T-helper 17 cell (primary cell): Measurements from ENCODE around the gene ZBTB38. TPM values are rescaled to one million over a fixed set of nuclear protein-coding genes. Genes with fewer than 3 reads are reported as not detected.
A peak's percentile ranks its signal among the peaks of the same experiment; 100 is the strongest.

Experiments used
- ATAC-seq: fragments of 150-1000 bp; cut with Tn5 transposase; 2 replicates; pipeline ENCODE4 v1.10.0; 2021; ENCODE audit warnings: mild to moderate bottlenecking, moderate library complexity
- DNase-seq, 3 donors: peaks; one replicate each; pipeline versions ENCODE4 v3.0.0 to v3.0.0-alpha.2; 2020 to 2021
- H3K9me3 ChIP-seq: one replicate; pipeline ENCODE4 v1.7.0; 2013; ENCODE audit warnings: low read length, mild to moderate bottlenecking; ENCODE audit not compliant: control insufficient read depth, poor library complexity, severe bottlenecking
- H3K27ac Mint-ChIP-seq: one replicate; pipeline ENCODE4 v1.8.0; 2022; ENCODE audit warnings: mild to moderate bottlenecking, moderate library complexity, mixed read lengths
- H3K27me3 Mint-ChIP-seq: one replicate; pipeline ENCODE4 v1.8.0; 2022; ENCODE audit warnings: mixed read lengths
- H3K36me3 Mint-ChIP-seq: one replicate; pipeline ENCODE4 v1.8.0; 2022; ENCODE audit warnings: low read depth, mixed read lengths
- H3K4me1 Mint-ChIP-seq: one replicate; pipeline ENCODE4 v1.8.0; 2022; ENCODE audit warnings: mild to moderate bottlenecking, mixed read lengths
- H3K4me3 Mint-ChIP-seq: one replicate; pipeline ENCODE4 v1.8.0; 2022; ENCODE audit warnings: mild to moderate bottlenecking, moderate library complexity, mixed read lengths
- total RNA-seq, 4 donors: library from RNA in 2 of 4; stranded (reverse) in 2 of 4; gene quantifications; one replicate each; pipeline ENCODE4 v1.2.3 and lab custom pipeline; 2022 to 2026

ZBTB38 gene
- total RNA-seq, 2 donors from 2014 or later, result 51.6 to 54.0 TPM

GRCh38 chr3:141401573-141402475, 33.5 kb downstream of the ZBTB38 start:
- peak in 2 of 3 donors; percentile 26 to 56 for DNase-seq
- peak overlapping the region; percentile 91 for H3K27ac Mint-ChIP-seq
- H3K9me3 ChIP-seq, result no peaks in the 10 kb centered on the region
- peaks cover 44% of the 10 kb centered on the region for H3K4me1 Mint-ChIP-seq
- peak overlapping the region; percentile 89 for H3K4me3 Mint-ChIP-seq
- H3K27me3 Mint-ChIP-seq, result no peaks in the 10 kb centered on the region
- ATAC-seq, result peak; percentile 79
- peaks cover 14% of the 10 kb centered on the region for H3K36me3 Mint-ChIP-seq

- H3K9me3 ChIP-seq, result no peaks in the 10 kb centered on the region
- peak; percentile 30 to 48 (median 37) for DNase-seq
- Mint-ChIP-seq H3K4me1 (peaks cover 44% of the 10 kb centered on the region), H3K4me3 (peak overlapping the region; percentile 89), H3K27ac (peak overlapping the region; percentile 98), H3K36me3 (peaks cover 14% of the 10 kb centered on the region), H3K27me3 (no peaks in the 10 kb centered on the region)
- ATAC-seq, result peak; percentile 69
These were observed 34.3 kb downstream of the ZBTB38 start for GRCh38 chr3:141402476-141403171.

GRCh38 chr3:141403576-141403975, 35.3 kb downstream of the ZBTB38 start:
- H3K9me3 ChIP-seq, result no peaks in the 10 kb centered on the region
- DNase-seq (no peak), ATAC-seq (no peak)
- H3K27me3 Mint-ChIP-seq, result no peaks in the 10 kb centered on the region
- H3K4me3 Mint-ChIP-seq, result peak overlapping the region; percentile 75
- H3K27ac Mint-ChIP-seq, result peak overlapping the region; percentile 98
- peaks cover 47% of the 10 kb centered on the region for H3K4me1 Mint-ChIP-seq
- peaks cover 14% of the 10 kb centered on the region for H3K36me3 Mint-ChIP-seq

GRCh38 chr3:141405025-141405424, 36.7 kb downstream of the ZBTB38 start:
- DNase-seq, result no peak
- Mint-ChIP-seq H3K36me3 (peaks cover 14% of the 10 kb centered on the region), H3K4me3 (no peak overlapping the region), H3K27me3 (no peaks in the 10 kb centered on the region), H3K27ac (peak overlapping the region; percentile 98), H3K4me1 (peaks cover 46% of the 10 kb centered on the region)
- ATAC-seq, result no peak
- H3K9me3 ChIP-seq, result no peaks in the 10 kb centered on the region

GRCh38 chr3:141405591-141405990, 37.3 kb downstream of the ZBTB38 start:
- peaks cover 49% of the 10 kb centered on the region for H3K4me1 Mint-ChIP-seq

GRCh38 chr3:141406265-141406664, 38.0 kb downstream of the ZBTB38 start:
- peak overlapping the region; percentile 98 for H3K27ac Mint-ChIP-seq
- no peak for DNase-seq
- no peaks in the 10 kb centered on the region for H3K9me3 ChIP-seq
- peaks cover 14% of the 10 kb centered on the region for H3K36me3 Mint-ChIP-seq
- H3K4me3 Mint-ChIP-seq, result peak overlapping the region; percentile 51
- peaks cover 51% of the 10 kb centered on the region for H3K4me1 Mint-ChIP-seq
- no peaks in the 10 kb centered on the region for H3K27me3 Mint-ChIP-seq
- ATAC-seq, result no peak

More at GRCh38 chr3:141405591-141405990, 37.3 kb downstream of the ZBTB38 start:
- no peaks in the 10 kb centered on the region for H3K9me3 ChIP-seq
- DNase-seq, result no peak
- ATAC-seq, result no peak
- Mint-ChIP-seq H3K27me3 (no peaks in the 10 kb centered on the region), H3K27ac (peak overlapping the region; percentile 98), H3K36me3 (peaks cover 14% of the 10 kb centered on the region), H3K4me3 (peak overlapping the region; percentile 19)

- Mint-ChIP-seq H3K27ac (peak overlapping the region; percentile 98), H3K4me1 (peaks cover 54% of the 10 kb centered on the region), H3K27me3 (no peaks in the 10 kb centered on the region), H3K4me3 (no peak overlapping the region), H3K36me3 (peaks cover 14% of the 10 kb centered on the region)
- no peak for ATAC-seq
- H3K9me3 ChIP-seq, result no peaks in the 10 kb centered on the region
- DNase-seq, result no peak
These were observed 38.7 kb downstream of the ZBTB38 start for GRCh38 chr3:141407047-141407446.

GRCh38 chr3:141407825-141408224, 39.5 kb downstream of the ZBTB38 start:
- peaks cover 60% of the 10 kb centered on the region for H3K4me1 Mint-ChIP-seq
- peak overlapping the region; percentile 98 for H3K27ac Mint-ChIP-seq
- H3K9me3 ChIP-seq, result no peaks in the 10 kb centered on the region
- H3K36me3 Mint-ChIP-seq, result peaks cover 14% of the 10 kb centered on the region
- no peak overlapping the region for H3K4me3 Mint-ChIP-seq
- no peaks in the 10 kb centered on the region for H3K27me3 Mint-ChIP-seq
- ATAC-seq (no peak), DNase-seq (no peak)

GRCh38 chr3:141408596-141408995, 40.3 kb downstream of the ZBTB38 start:
- peaks cover 14% of the 10 kb centered on the region for H3K36me3 Mint-ChIP-seq
- no peaks in the 10 kb centered on the region for H3K27me3 Mint-ChIP-seq
- peak overlapping the region; percentile 98 for H3K27ac Mint-ChIP-seq
- no peak overlapping the region for H3K4me3 Mint-ChIP-seq
- peaks cover 63% of the 10 kb centered on the region for H3K4me1 Mint-ChIP-seq
- H3K9me3 ChIP-seq, result no peaks in the 10 kb centered on the region
- no peak for DNase-seq
- ATAC-seq, result no peak

- H3K9me3 ChIP-seq, result no peaks in the 10 kb centered on the region
- Mint-ChIP-seq H3K27ac (peak overlapping the region; percentile 98), H3K4me3 (peak overlapping the region; percentile 43)
These were observed 41.6 kb downstream of the ZBTB38 start for GRCh38 chr3:141409940-141410241.

GRCh38 chr3:141410408-141410807, 42.1 kb downstream of the ZBTB38 start:
- peaks cover 16% of the 10 kb centered on the region for H3K36me3 Mint-ChIP-seq
- DNase-seq (no peak), ATAC-seq (no peak)
- H3K4me3 Mint-ChIP-seq, result peak overlapping the region; percentile 43
- peak overlapping the region; percentile 98 for H3K27ac Mint-ChIP-seq
- H3K27me3 Mint-ChIP-seq, result no peaks in the 10 kb centered on the region
- H3K4me1 Mint-ChIP-seq, result peaks cover 67% of the 10 kb centered on the region
- no peaks in the 10 kb centered on the region for H3K9me3 ChIP-seq

More at GRCh38 chr3:141409940-141410241, 41.6 kb downstream of the ZBTB38 start:
- Mint-ChIP-seq H3K36me3 (peaks cover 15% of the 10 kb centered on the region), H3K4me1 (peaks cover 65% of the 10 kb centered on the region), H3K27me3 (no peaks in the 10 kb centered on the region)
- no peak for DNase-seq
- ATAC-seq, result no peak

GRCh38 chr3:141410846-141411245, 42.5 kb downstream of the ZBTB38 start:
- peak overlapping the region; percentile 98 for H3K27ac Mint-ChIP-seq
- H3K4me1 Mint-ChIP-seq, result peaks cover 63% of the 10 kb centered on the region
- H3K9me3 ChIP-seq, result no peaks in the 10 kb centered on the region
- peak overlapping the region; percentile 82 for H3K4me3 Mint-ChIP-seq
- ATAC-seq, result peak; percentile 18
- peaks cover 12% of the 10 kb centered on the region for H3K36me3 Mint-ChIP-seq
- DNase-seq, result no peak
- no peaks in the 10 kb centered on the region for H3K27me3 Mint-ChIP-seq

GRCh38 chr3:141411251-141411771, 43.0 kb downstream of the ZBTB38 start:
- no peaks in the 10 kb centered on the region for H3K27me3 Mint-ChIP-seq
- ATAC-seq, result peak; percentile 45
- H3K9me3 ChIP-seq, result no peaks in the 10 kb centered on the region
- peaks cover 59% of the 10 kb centered on the region for H3K4me1 Mint-ChIP-seq
- no peak for DNase-seq
- H3K4me3 Mint-ChIP-seq, result peak overlapping the region; percentile 82
- H3K27ac Mint-ChIP-seq, result peak overlapping the region; percentile 98
- H3K36me3 Mint-ChIP-seq, result peaks cover 8% of the 10 kb centered on the region
